Tibial nerve (tissue), 3 donors: ENCODE results near the gene CFAP99.

Experiments
- CTCF ChIP-seq, 5 experiments: fragments of 200-600 bp in 3 of 5; fragments of 450-650 bp in 2 of 5; sonication (generic) in 3 of 5; IDR thresholded peaks; one replicate each; pipeline ENCODE4 v1.5.1; 2016 to 2019; ENCODE audit warnings: antibody characterized with exemption in 5 of 5, mild to moderate bottlenecking in 3 of 5, moderate library complexity in 2 of 5
- POLR2A ChIP-seq, 2 donors: fragments of 450-650 bp; IDR thresholded peaks; one replicate each; pipeline ENCODE4 v1.6.1; 2017; ENCODE audit warnings: antibody characterized with exemption in 2 of 2, mild to moderate bottlenecking in 2 of 2, moderate library complexity in 2 of 2

GRCh38 chr4:2507259-2507658, 88.5 kb downstream of the CFAP99 start:
- TF ChIP-seq CTCF (IDR thresholded peaks at IDR 0.05) (no peak), POLR2A (IDR thresholded peaks at IDR 0.05) (no peak)
